GM12878 (cell line): Measurements from ENCODE around the gene ZNF423. TPM values are rescaled to one million over a fixed set of nuclear protein-coding genes. Genes with fewer than 3 reads are reported as not detected.

Experiments used
- ATAC-seq: fragments of 200-7000 bp; cut with Tn5 transposase; 3 replicates; pipeline ENCODE4 v1.9.1; 2020; ENCODE audit warnings: mild to moderate bottlenecking, moderate library complexity
- BruUV-seq: library from RNA; stranded (reverse); fragments of 400-500 nt; replicated peaks from 2 replicates; lab custom pipeline; 2021; lab: Mats Ljungman, UMichigan
- CTCF ChIA-PET: fragments of 300-600 bp; sonication (Branson Sonifier 250); formaldehyde crosslinking; extraction: SDS; loops from one replicate; lab custom pipeline; 2021; ENCODE audit warnings: inconsistent platforms; lab: Yijun Ruan, JAX
- POLR2A ChIA-PET: fragments of 350-600 bp; formaldehyde crosslinking; extraction: SDS; loops from one replicate; lab custom pipeline; 2021; ENCODE audit warnings: inconsistent platforms; lab: Charles Lee
- RAD21 ChIA-PET: fragments of 300-600 bp; sonication (Branson Sonifier 250); formaldehyde crosslinking; loops from one replicate; lab custom pipeline; 2023; ENCODE audit warnings: antibody characterized with exemption; ENCODE audit not compliant: unreplicated experiment; lab: Charles Lee
- SMC1A ChIA-PET: fragments of 300-600 bp; sonication (Branson Sonifier 250); formaldehyde crosslinking; loops from one replicate; lab custom pipeline; 2023; ENCODE audit not compliant: unreplicated experiment, uncharacterized antibody; lab: Charles Lee
- DNase-seq: peaks from one replicate; pipeline ENCODE4 v3.0.0-alpha.2; 2011; ENCODE audit warnings: low read depth, low spot score
- FAIRE-seq: peaks from 3 replicates; lab custom pipeline; 2011; peaks lifted over from hg19 to GRCh38; lab: Jason Lieb, UNC
- H2AFZ ChIP-seq: 2 replicates; pipeline ENCODE4 v1.6.0; 2011; ENCODE audit warnings: low read depth, low read length, control low read depth; ENCODE audit not compliant: control insufficient read depth
- H3K27ac ChIP-seq: 2 replicates; pipeline ENCODE4 v1.5.1; 2011; ENCODE audit warnings: control low read depth; ENCODE audit not compliant: control insufficient read depth, insufficient read depth
- H3K27me3 ChIP-seq, 2 experiments: replicated peaks in 1 of 2; 2 replicates each; pipeline versions ENCODE4 v1.6.0 to v1.6.1; 2011; ENCODE audit warnings: low read length in 1 of 2; ENCODE audit not compliant: control insufficient read depth in 2 of 2, insufficient read depth in 2 of 2
- H3K36me3 ChIP-seq, 2 experiments: 2 replicates each; pipeline ENCODE4 v1.5.1; 2011; ENCODE audit warnings: low read length in 1 of 2; ENCODE audit not compliant: control insufficient read depth in 2 of 2, insufficient read depth in 2 of 2
- H3K4me1 ChIP-seq: 2 replicates; pipeline ENCODE4 v1.6.1; 2011; ENCODE audit warnings: mild to moderate bottlenecking, low read length, moderate library complexity, mixed read lengths; ENCODE audit not compliant: control insufficient read depth, insufficient read depth
- H3K4me2 ChIP-seq: 2 replicates; pipeline ENCODE4 v1.6.0; 2011; ENCODE audit warnings: control low read depth; ENCODE audit not compliant: control insufficient read depth, insufficient read depth
- H3K4me3 ChIP-seq: fragments of 200-600 bp; sonication (generic); 2 replicates; pipeline ENCODE4 v1.5.1; 2016
- H3K79me2 ChIP-seq: 2 replicates; pipeline ENCODE4 v1.6.0; 2011; ENCODE audit warnings: low read length; ENCODE audit not compliant: control insufficient read depth, insufficient read depth
- H3K9ac ChIP-seq: 2 replicates; pipeline ENCODE4 v1.8.0; 2011; ENCODE audit warnings: low read length, control low read depth, mixed read lengths; ENCODE audit not compliant: control insufficient read depth, insufficient read depth
- H3K9me3 ChIP-seq: replicated peaks from 3 replicates; pipeline ENCODE4 v1.5.1; 2011; ENCODE audit warnings: mild to moderate bottlenecking, low read length; ENCODE audit not compliant: control insufficient read depth, insufficient read depth
- H4K20me1 ChIP-seq: 2 replicates; pipeline ENCODE4 v1.6.0; 2011; ENCODE audit not compliant: control insufficient read depth, insufficient read depth
- CREB1 ChIP-seq: IDR thresholded peaks from 2 replicates; pipeline ENCODE4 v1.6.1; 2012; ENCODE audit warnings: low read depth, mild to moderate bottlenecking, inconsistent platforms
- GATAD2B ChIP-seq: fragments of 450-650 bp; conservative IDR thresholded peaks from 2 replicates; pipeline ENCODE4 v1.6.1; 2017; ENCODE audit warnings: low read depth, mild to moderate bottlenecking, moderate library complexity
- KAT2A ChIP-seq: conservative IDR thresholded peaks from 2 replicates; pipeline ENCODE4 v1.6.1; 2011; ENCODE audit warnings: low read depth, low read length; ENCODE audit not compliant: control insufficient read depth
- MXI1 ChIP-seq: fragments of 150-350 bp; IDR thresholded peaks from 2 replicates; pipeline ENCODE4 v1.6.1; 2011; ENCODE audit warnings: low read depth, mild to moderate bottlenecking, inconsistent platforms, low read length, improper control_type of control experiment
- MYB ChIP-seq: fragments of 150-350 bp; IDR thresholded peaks from 2 replicates; pipeline ENCODE4 v1.6.1; 2014; ENCODE audit warnings: mild to moderate bottlenecking, low read depth, low read length, borderline replicate concordance
- NBN ChIP-seq: fragments of 450-650 bp; IDR thresholded peaks from 2 replicates; pipeline ENCODE4 v1.6.1; 2016
- NFYB ChIP-seq: IDR thresholded peaks from 2 replicates; pipeline ENCODE4 v1.6.1; 2011; ENCODE audit warnings: low read depth, mild to moderate bottlenecking, low read length, improper control_type of control experiment, moderate library complexity; ENCODE audit not compliant: insufficient read depth
- PBX3 ChIP-seq: IDR thresholded peaks from 2 replicates; pipeline ENCODE4 v1.6.1; 2011; ENCODE audit warnings: mild to moderate bottlenecking, low read depth, low read length, moderate library complexity; ENCODE audit not compliant: insufficient replicate concordance
- POLR2AphosphoS5 ChIP-seq: IDR thresholded peaks from 2 replicates; pipeline ENCODE4 v1.6.1; 2011; ENCODE audit warnings: mild to moderate bottlenecking, low read length, inconsistent platforms
- RAD21 ChIP-seq: IDR thresholded peaks from 2 replicates; pipeline ENCODE4 v1.6.1; 2011; ENCODE audit warnings: mild to moderate bottlenecking, low read depth, low read length, moderate library complexity; ENCODE audit not compliant: insufficient read depth
- TCF3 ChIP-seq: IDR thresholded peaks from 2 replicates; pipeline ENCODE4 v1.6.1; 2012; ENCODE audit warnings: low read depth, mild to moderate bottlenecking, low read length, borderline replicate concordance; ENCODE audit not compliant: insufficient read depth
- WRNIP1 ChIP-seq: IDR thresholded peaks from 2 replicates; pipeline ENCODE4 v1.6.1; 2011; ENCODE audit warnings: low read depth, low read length, improper control_type of control experiment, borderline replicate concordance
- YBX1 ChIP-seq: fragments of 450-650 bp; IDR thresholded peaks from 2 replicates; pipeline ENCODE4 v1.6.1; 2016; ENCODE audit warnings: antibody characterized with exemption
- ZBED1 ChIP-seq: IDR thresholded peaks from 2 replicates; pipeline ENCODE4 v1.6.1; 2016; ENCODE audit warnings: borderline replicate concordance
- ZZZ3 ChIP-seq: IDR thresholded peaks from 2 replicates; pipeline ENCODE4 v1.6.1; 2011; ENCODE audit warnings: low read depth; ENCODE audit not compliant: control insufficient read depth, insufficient read length
- WGBS: methylation state at CpG from one replicate; pipeline ENCODE4 v1.1.6; 2016; ENCODE audit warnings: low lambda C conversion rate; ENCODE audit not compliant: insufficient replicate concordance, insufficient coverage; ENCODE audit errors: missing lambda C conversion rate; 5-methylcytosine and 5-hydroxymethylcytosine counted together
- in situ Hi-C: fragments of 300-500 bp; cut with MboI; formaldehyde crosslinking; loops from 9 replicates; pipeline ENCODE4 v1.14.3; 2018; ENCODE audit warnings: mixed read lengths
- intact Hi-C: fragments of 100-400 bp; cut with micrococcal nuclease; formaldehyde crosslinking; loops from one replicate; pipeline ENCODE4 v1.14.2; 2022; ENCODE audit not compliant: unreplicated experiment
- polyA plus RNA-seq, 11 experiments: library from polyadenylated mRNA; depleted of rRNA in 4 of 11; unstranded in 6 of 11; stranded (reverse) in 5 of 11; fragments of >200 nt; fragmentation: Nextera tagmentation in 4 of 11; fragmentation: Illumina TruSeq in 1 of 11; extraction: Ambion mirVana in 4 of 11; extraction: Trizol in 1 of 11; gene quantifications; 1 replicate in 1 of 11; 2 replicates in 10 of 11; pipeline versions ENCODE4 v1.2.1 to v1.2.3, GENCODE V29; 2011 to 2016; ENCODE audit warnings: inconsistent platforms in 2 of 11, missing spikeins in 2 of 11, low read depth in 1 of 11
- total RNA-seq, 4 experiments: library from RNA; depleted of rRNA in 3 of 4; stranded (reverse); fragments of >200 nt in 3 of 4; fragmentation: Illumina TruSeq in 1 of 4; extraction: Trizol in 1 of 4; gene quantifications; 2 replicates each; pipeline versions ENCODE4 v1.2.1 to v1.2.3, GENCODE V29; 2013 to 2021

ZNF423 gene
- total and polyA plus RNA-seq, 10 of the 15 experiments (the other 5 are each of a cell fraction or from before 2014, with no cell fraction given), result 0.03 to 0.64 (median 0.10) TPM

- H3K36me3 ChIP-seq, result no peaks in the 10 kb centered on the region
- H2AFZ ChIP-seq, result no peak overlapping the region
- H3K79me2 ChIP-seq, result no peaks in the 10 kb centered on the region
- DNase-seq (no peak), FAIRE-seq (no peak), ATAC-seq (no peak)
- no TSS peak for BruUV-seq
- no peaks in the 10 kb centered on the region for H4K20me1 ChIP-seq
- H3K9ac ChIP-seq, result no peak overlapping the region
- 5% methylated on average over 7 of the region's 7 CpGs for WGBS
- H3K4me1 ChIP-seq, result peaks cover 14% of the 10 kb centered on the region
- H3K27ac ChIP-seq, result no peak overlapping the region
- no peaks in the 10 kb centered on the region for H3K9me3 ChIP-seq
- H3K4me2 ChIP-seq, result no peak overlapping the region
- SMC1A ChIA-PET, result no interaction called here
- no peak overlapping the region for H3K4me3 ChIP-seq
- intact Hi-C loops (loop anchor here (10.0 kb wide), 1 partner anchor 205 kb away; no protein-coding TSS in a partner anchor), in situ Hi-C loops (loop anchor here (5.0 kb wide), 1 partner anchor 52 kb away; no protein-coding TSS in a partner anchor)
- CTCF ChIA-PET, result no interaction called here
- TF ChIP-seq WRNIP1, result no peak
- TF ChIP-seq ZBED1, result no peak
- no peak for TF ChIP-seq NBN
- no peak for TF ChIP-seq GATAD2B
- no peak for TF ChIP-seq ZZZ3
- TF ChIP-seq YBX1, result no peak
- no peak for TF ChIP-seq POLR2AphosphoS5
- no peak for TF ChIP-seq TCF3
- TF ChIP-seq MYB, result no peak
- TF ChIP-seq MXI1, result no peak
- TF ChIP-seq KAT2A, result no peak
- TF ChIP-seq RAD21, result no peak
- no peak for TF ChIP-seq NFYB
- no peak for TF ChIP-seq PBX3
- no peak for TF ChIP-seq CREB1
- no peaks in the 10 kb centered on the region for H3K27me3 ChIP-seq
- POLR2A ChIA-PET, result no interaction called here
- RAD21 ChIA-PET, result no interaction called here
Observed at GRCh38 chr16:49499869-49500610, 355.9 kb downstream of the ZNF423 start.
